Measurements from ENCODE around the gene CCDC28A.

Gene CCDC28A

DNA sequence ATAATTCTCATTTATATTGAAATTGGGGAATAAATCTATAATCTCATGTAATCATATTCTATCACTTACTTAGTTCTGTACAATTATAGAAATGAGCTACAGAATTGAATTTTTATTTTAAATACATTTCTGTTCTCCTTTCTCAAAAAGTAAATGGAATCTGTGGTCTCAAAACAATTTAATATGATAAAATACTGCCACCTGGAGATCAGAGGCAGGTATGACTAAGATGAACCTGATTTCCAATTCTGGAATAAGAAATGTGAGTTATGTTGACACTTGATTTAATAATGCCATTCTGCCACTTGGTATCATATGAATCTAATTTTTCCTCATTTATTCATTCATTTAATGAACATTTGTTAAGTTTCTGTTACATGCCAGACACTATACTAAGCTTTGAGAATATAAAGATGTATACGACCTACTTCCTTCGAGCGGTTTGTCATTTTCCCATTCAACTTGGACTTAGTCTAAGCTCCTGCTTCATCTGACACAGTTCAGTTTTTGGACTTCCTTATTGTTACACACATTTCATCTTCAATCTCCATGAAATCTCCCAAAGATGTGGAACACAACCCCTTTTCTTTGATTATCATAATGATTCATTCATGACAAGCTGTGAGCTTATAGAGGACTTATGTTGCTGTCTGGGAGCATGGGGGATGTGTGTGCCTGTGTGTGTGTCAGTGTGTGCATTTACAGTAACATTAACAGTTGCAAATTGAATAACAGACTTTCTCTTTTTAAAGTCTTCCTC lies 7.5 kb upstream of the CCDC28A start:
- no peaks in the 10 kb centered on the region for H3K27me3 ChIP-seq (ENCODE audit: control insufficient read depth, insufficient read depth, low read length)
- no peaks in the 10 kb centered on the region for H3K36me3 ChIP-seq (ENCODE audit: control insufficient read depth, insufficient read depth, low read length)
- H3K9me3 ChIP-seq (ENCODE audit: control insufficient read depth, insufficient read depth, low read length): no peaks in the 10 kb centered on the region
- H3K4me3 ChIP-seq (ENCODE audit: low read depth, low read length): no peak overlapping the region
- H3K4me1 ChIP-seq (ENCODE audit: control insufficient read depth, insufficient read depth, low read length): no peaks in the 10 kb centered on the region
- no peak overlapping the region for H3K27ac ChIP-seq (ENCODE audit: low read depth, low read length)
- H3K9ac ChIP-seq (ENCODE audit: low read depth, low read length): no peak overlapping the region

DNA sequence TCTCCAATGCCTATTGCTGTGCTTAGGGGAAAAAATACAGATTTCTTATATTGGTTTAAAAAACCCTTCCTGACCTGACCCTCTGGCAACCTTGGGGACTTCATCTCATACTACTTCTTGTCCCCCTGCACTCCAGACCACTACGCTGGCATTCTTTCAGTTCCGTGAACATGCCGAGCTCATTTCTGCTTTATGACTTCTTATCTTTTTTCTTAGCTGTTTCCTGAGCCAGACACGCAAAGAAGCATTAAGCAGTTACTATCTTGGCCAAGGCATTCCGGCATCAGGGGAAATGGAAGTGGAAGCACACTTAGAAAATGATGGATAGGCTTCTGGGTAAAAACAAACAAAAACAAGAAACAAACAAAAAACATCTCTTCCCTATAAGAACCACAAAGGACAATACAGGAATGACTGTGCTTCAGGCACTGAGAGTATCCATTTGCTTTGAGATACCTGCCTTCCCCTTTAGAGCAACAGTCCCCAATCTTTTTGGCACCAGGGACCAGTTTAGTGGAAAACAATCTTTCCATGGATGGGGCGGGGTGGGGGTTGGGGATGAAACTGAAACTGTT lies 4.4 kb upstream of the CCDC28A start:
- Histone ChIP-seq H3K36me3 (ENCODE audit: control insufficient read depth, insufficient read depth, low read length) (no peaks in the 10 kb centered on the region), H3K27me3 (ENCODE audit: control insufficient read depth, insufficient read depth, low read length) (no peaks in the 10 kb centered on the region), H3K9ac (ENCODE audit: low read depth, low read length) (no peak overlapping the region), H3K4me3 (ENCODE audit: low read depth, low read length) (no peak overlapping the region), H3K27ac (ENCODE audit: low read depth, low read length) (no peak overlapping the region), H3K9me3 (ENCODE audit: control insufficient read depth, insufficient read depth, low read length) (no peaks in the 10 kb centered on the region), H3K4me1 (ENCODE audit: control insufficient read depth, insufficient read depth, low read length) (0 out of 2 replicates have a peak, but pooled peaks cover 1% of the 10 kb centered on the region)

DNA sequence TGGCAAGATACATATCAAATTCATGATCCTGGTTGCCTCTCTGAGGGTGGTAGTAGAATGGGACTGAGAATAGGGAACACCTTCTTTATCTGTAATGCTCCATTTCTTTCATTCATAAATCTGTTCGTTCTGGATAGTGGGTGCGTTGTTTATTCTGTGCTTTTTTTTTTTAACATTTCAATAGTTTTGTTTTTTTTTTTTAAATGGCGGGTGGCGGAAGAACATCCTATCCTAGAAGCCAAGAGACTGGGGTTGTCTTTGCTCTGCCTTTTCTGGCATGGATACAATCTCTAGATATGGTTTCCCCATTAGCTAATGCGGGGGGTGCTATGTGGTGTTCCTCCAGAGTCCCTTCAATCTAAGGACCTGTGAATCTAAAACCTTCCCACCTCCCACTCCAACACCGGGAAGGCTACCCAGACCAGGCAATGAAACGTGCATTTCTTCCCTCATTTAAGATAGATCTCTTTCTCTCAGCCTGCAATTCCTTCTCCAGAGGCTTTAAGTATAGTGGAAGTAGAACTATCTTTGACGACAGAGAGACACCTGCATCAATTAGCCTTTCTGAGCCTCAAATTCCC lies 883 bp upstream of the CCDC28A start:
- Histone ChIP-seq H3K9ac (ENCODE audit: low read depth, low read length) (peak overlapping the region; percentile 91), H3K27me3 (ENCODE audit: control insufficient read depth, insufficient read depth, low read length) (no peaks in the 10 kb centered on the region), H3K4me3 (ENCODE audit: low read depth, low read length) (peak overlapping the region; percentile 90), H3K27ac (ENCODE audit: low read depth, low read length) (peak overlapping the region; percentile 92), H3K4me1 (ENCODE audit: control insufficient read depth, insufficient read depth, low read length) (0 out of 2 replicates have a peak, but pooled peaks cover 3% of the 10 kb centered on the region), H3K9me3 (ENCODE audit: control insufficient read depth, insufficient read depth, low read length) (no peaks in the 10 kb centered on the region), H3K36me3 (ENCODE audit: control insufficient read depth, insufficient read depth, low read length) (no peaks in the 10 kb centered on the region)

DNA sequence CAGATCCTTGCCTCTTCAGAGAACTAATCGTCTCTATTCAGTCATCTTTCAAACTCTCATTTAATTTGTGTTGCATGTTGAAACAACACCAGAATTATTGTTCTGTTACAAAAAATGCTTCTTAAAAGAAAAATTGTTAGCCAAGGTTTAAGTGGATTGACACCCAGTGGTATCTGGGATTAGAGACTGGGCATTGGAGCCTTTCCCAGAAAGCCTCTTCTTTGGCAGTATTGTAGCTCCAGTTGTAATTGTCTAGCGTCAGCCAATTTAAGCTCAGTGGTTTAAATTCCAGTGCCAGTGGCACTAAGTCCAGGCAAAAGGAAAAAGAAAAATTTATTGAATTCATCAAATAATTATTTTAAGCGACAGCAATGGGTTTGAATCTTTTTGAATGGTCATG lies 801 bp downstream of the CCDC28A start:
- H3K36me3 ChIP-seq (ENCODE audit: control insufficient read depth, insufficient read depth, low read length): no peaks in the 10 kb centered on the region
- H3K27me3 ChIP-seq (ENCODE audit: control insufficient read depth, insufficient read depth, low read length): no peaks in the 10 kb centered on the region
- H3K4me3 ChIP-seq (ENCODE audit: low read depth, low read length): peak overlapping the region; percentile 90
- H3K9ac ChIP-seq (ENCODE audit: low read depth, low read length): no peak overlapping the region
- H3K27ac ChIP-seq (ENCODE audit: low read depth, low read length): no peak overlapping the region
- H3K9me3 ChIP-seq (ENCODE audit: control insufficient read depth, insufficient read depth, low read length): no peaks in the 10 kb centered on the region
- H3K4me1 ChIP-seq (ENCODE audit: control insufficient read depth, insufficient read depth, low read length): 0 out of 2 replicates have a peak, but pooled peaks cover 3% of the 10 kb centered on the region

DNA sequence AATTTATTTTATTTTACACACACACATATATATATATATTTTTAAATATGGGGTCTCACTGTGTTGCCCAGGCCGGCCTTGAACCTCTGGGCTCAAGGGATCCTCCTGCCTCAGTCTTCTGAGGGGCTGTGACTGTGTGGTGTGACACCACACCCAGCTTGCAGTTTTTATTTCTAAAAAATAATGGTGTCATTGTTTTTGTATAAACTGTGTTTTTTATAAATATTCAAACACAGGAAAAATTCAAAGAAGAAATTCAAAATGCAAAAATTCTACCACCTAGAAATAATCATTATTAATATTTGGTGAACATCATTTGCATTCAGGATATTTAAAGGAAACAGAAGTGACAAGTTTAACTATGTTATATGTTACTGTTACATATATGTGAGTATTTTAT lies 3.1 kb downstream of the CCDC28A start:
- H3K4me3 ChIP-seq (ENCODE audit: low read depth, low read length): no peak overlapping the region
- no peaks in the 10 kb centered on the region for H3K9me3 ChIP-seq (ENCODE audit: control insufficient read depth, insufficient read depth, low read length)
- no peak overlapping the region for H3K9ac ChIP-seq (ENCODE audit: low read depth, low read length)
- H3K4me1 ChIP-seq (ENCODE audit: control insufficient read depth, insufficient read depth, low read length): 0 out of 2 replicates have a peak, but pooled peaks cover 3% of the 10 kb centered on the region
- H3K27ac ChIP-seq (ENCODE audit: low read depth, low read length): no peak overlapping the region
- peaks cover 3% of the 10 kb centered on the region; the same call in 1 of the 2 replicates for H3K36me3 ChIP-seq (ENCODE audit: control insufficient read depth, insufficient read depth, low read length)
- no peaks in the 10 kb centered on the region for H3K27me3 ChIP-seq (ENCODE audit: control insufficient read depth, insufficient read depth, low read length)

DNA sequence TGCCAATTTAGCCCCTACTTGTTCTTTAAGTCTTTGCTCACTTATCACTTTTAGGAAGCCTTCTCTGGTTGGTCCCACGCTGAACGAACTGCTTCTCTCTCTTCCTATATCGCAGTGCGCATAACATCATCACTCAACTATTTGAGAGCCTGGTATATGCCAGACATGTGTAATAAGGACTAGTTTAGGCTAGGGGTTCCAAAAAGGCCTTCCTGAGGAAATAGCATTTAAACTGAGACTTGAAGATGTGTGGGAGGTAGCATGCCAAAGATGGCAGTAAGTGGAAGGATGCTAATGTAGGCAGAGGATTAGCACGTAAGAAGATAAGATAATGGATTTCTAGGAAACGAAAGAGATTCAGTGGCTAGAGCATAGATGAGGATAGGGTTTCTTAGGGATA lies 4.8 kb downstream of the CCDC28A start:
- Histone ChIP-seq H3K9ac (ENCODE audit: low read depth, low read length) (no peak overlapping the region), H3K36me3 (ENCODE audit: control insufficient read depth, insufficient read depth, low read length) (peaks cover 3% of the 10 kb centered on the region; the same call in 1 of the 2 replicates), H3K9me3 (ENCODE audit: control insufficient read depth, insufficient read depth, low read length) (no peaks in the 10 kb centered on the region)

DNA sequence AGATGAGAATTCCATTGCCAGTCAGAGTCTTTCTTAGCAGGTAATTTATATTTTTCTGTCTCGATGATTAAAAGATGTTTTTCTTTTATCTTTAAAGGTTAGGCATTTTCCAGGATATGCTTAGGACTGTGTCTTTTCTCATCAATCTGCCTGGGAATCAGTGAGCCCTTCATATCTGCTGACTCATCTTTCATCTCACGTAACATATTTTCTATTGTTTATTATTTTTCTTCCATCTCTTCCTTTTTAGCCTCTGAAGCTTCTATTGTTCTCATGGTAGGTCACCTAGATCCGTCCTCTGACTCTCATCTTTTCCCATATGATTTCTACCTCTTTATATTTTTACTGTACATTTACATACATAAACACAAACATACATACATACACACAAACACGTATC lies 8.7 kb downstream of the CCDC28A start:
- Histone ChIP-seq H3K27ac (ENCODE audit: low read depth, low read length) (no peak overlapping the region), H3K9me3 (ENCODE audit: control insufficient read depth, insufficient read depth, low read length) (no peaks in the 10 kb centered on the region), H3K4me1 (ENCODE audit: control insufficient read depth, insufficient read depth, low read length) (no peaks in the 10 kb centered on the region), H3K9ac (ENCODE audit: low read depth, low read length) (no peak overlapping the region), H3K27me3 (ENCODE audit: control insufficient read depth, insufficient read depth, low read length) (no peaks in the 10 kb centered on the region), H3K36me3 (ENCODE audit: control insufficient read depth, insufficient read depth, low read length) (peaks cover 3% of the 10 kb centered on the region; the same call in 1 of the 2 replicates), H3K4me3 (ENCODE audit: low read depth, low read length) (no peak overlapping the region)

More for the DNA sequence above, 4.8 kb downstream of the CCDC28A start:
- H3K4me3 ChIP-seq (ENCODE audit: low read depth, low read length): no peak overlapping the region
- H3K4me1 ChIP-seq (ENCODE audit: control insufficient read depth, insufficient read depth, low read length): 0 out of 2 replicates have a peak, but pooled peaks cover 3% of the 10 kb centered on the region
- no peak overlapping the region for H3K27ac ChIP-seq (ENCODE audit: low read depth, low read length)
- H3K27me3 ChIP-seq (ENCODE audit: control insufficient read depth, insufficient read depth, low read length): no peaks in the 10 kb centered on the region

DNA sequence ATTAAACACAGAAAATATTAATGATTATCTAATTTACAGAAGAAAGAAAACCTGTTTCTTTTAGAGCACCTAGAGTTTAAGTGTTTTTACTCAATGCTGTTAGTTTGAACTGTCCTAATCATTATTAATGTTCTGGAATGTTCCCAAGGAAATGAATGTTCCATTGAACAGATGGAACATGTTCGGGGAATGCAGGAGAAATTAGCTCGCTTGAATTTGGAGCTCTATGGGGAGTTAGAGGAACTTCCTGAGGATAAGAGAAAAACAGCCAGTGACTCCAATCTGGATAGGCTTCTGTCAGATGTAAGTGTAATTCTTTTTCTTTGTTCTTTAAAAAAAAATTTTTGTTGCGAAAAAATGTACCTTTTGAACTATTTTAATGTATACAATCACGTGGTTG lies 11.5 kb downstream of the CCDC28A start:
- Histone ChIP-seq H3K27ac (ENCODE audit: low read depth, low read length) (no peak overlapping the region), H3K9me3 (ENCODE audit: control insufficient read depth, insufficient read depth, low read length) (no peaks in the 10 kb centered on the region), H3K27me3 (ENCODE audit: control insufficient read depth, insufficient read depth, low read length) (no peaks in the 10 kb centered on the region), H3K36me3 (ENCODE audit: control insufficient read depth, insufficient read depth, low read length) (peaks cover 3% of the 10 kb centered on the region; the same call in 1 of the 2 replicates), H3K4me1 (ENCODE audit: control insufficient read depth, insufficient read depth, low read length) (no peaks in the 10 kb centered on the region), H3K4me3 (ENCODE audit: low read depth, low read length) (no peak overlapping the region), H3K9ac (ENCODE audit: low read depth, low read length) (no peak overlapping the region)

DNA sequence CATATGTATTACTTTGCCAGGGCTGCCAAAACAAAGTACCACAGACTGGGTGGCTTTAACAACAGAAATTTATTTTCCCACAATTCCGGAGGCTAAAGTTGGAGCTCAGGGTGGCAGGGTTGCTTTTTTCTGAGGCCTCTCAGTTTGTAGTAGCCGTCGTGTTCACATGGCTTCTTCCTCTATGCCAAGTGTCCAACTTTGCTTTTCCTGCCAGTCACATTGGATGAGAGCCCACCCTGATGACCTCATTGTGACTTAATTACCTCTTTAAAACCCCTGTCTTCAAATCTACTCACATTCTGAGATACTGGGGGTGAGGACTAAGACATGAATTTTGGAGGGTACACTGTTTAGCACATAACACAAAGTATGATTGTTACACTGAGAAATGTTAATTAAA lies 12.4 kb downstream of the CCDC28A start:
- no peak overlapping the region for H3K27ac ChIP-seq (ENCODE audit: low read depth, low read length)
- H3K4me3 ChIP-seq (ENCODE audit: low read depth, low read length): no peak overlapping the region
- no peaks in the 10 kb centered on the region for H3K4me1 ChIP-seq (ENCODE audit: control insufficient read depth, insufficient read depth, low read length)
- peaks cover 3% of the 10 kb centered on the region; the same call in 1 of the 2 replicates for H3K36me3 ChIP-seq (ENCODE audit: control insufficient read depth, insufficient read depth, low read length)
- H3K9ac ChIP-seq (ENCODE audit: low read depth, low read length): no peak overlapping the region
- no peaks in the 10 kb centered on the region for H3K27me3 ChIP-seq (ENCODE audit: control insufficient read depth, insufficient read depth, low read length)
- no peaks in the 10 kb centered on the region for H3K9me3 ChIP-seq (ENCODE audit: control insufficient read depth, insufficient read depth, low read length)

DNA sequence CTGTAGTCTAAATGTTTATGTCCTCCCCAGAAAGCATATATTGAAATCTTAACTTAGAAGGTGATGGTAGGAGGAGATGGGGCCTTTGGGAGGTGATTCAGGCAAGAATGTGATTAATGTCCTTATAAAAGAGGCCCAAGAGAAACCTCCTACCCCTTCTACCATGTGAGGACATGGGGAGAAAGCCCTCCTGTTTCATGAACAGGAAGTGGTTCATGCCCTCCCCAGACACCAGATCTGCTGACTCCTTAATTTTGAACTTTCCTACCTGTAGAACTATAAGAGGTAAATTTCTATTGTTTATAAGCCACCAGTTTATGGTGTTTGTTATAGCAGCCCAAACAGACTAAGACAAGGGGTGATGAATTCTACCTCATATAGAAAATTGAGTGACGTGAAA lies 13.6 kb downstream of the CCDC28A start:
- H3K36me3 ChIP-seq (ENCODE audit: control insufficient read depth, insufficient read depth, low read length): no peaks in the 10 kb centered on the region
- H3K27ac ChIP-seq (ENCODE audit: low read depth, low read length): no peak overlapping the region

More for the DNA sequence above, 13.6 kb downstream of the CCDC28A start:
- Histone ChIP-seq H3K4me3 (ENCODE audit: low read depth, low read length) (no peak overlapping the region), H3K4me1 (ENCODE audit: control insufficient read depth, insufficient read depth, low read length) (no peaks in the 10 kb centered on the region), H3K9me3 (ENCODE audit: control insufficient read depth, insufficient read depth, low read length) (no peaks in the 10 kb centered on the region), H3K27me3 (ENCODE audit: control insufficient read depth, insufficient read depth, low read length) (no peaks in the 10 kb centered on the region), H3K9ac (ENCODE audit: low read depth, low read length) (no peak overlapping the region)

All from HUES48 (cell line).